Effector memory CD8-positive, alpha-beta T cell (primary cell): Measurements from ENCODE around the gene POC5.
"Not testable (repeated sequence)": the region's sequence is repeated elsewhere in the genome, so short reads cannot be mapped to it uniquely, and the experiment has no call there.

Experiments used
- ATAC-seq: fragments of 150-1000 bp; cut with Tn5 transposase; replicated peaks from 2 replicates; pipeline ENCODE4 v1.10.0; 2021; ENCODE audit warnings: mild to moderate bottlenecking, moderate library complexity
- DNase-seq, 3 experiments: peaks; one replicate each; pipeline ENCODE4 v3.0.0; 2021
- H3K27ac Mint-ChIP-seq, 2 donors: one replicate each; pipeline ENCODE4 v1.8.0; 2022; ENCODE audit warnings: mild to moderate bottlenecking in 2 of 2, mixed read lengths in 2 of 2, moderate library complexity in 2 of 2
- H3K27me3 Mint-ChIP-seq, 2 donors: one replicate each; pipeline ENCODE4 v1.8.0; 2022; ENCODE audit warnings: mixed read lengths in 2 of 2
- H3K36me3 Mint-ChIP-seq: one replicate; pipeline ENCODE4 v1.8.0; 2022; ENCODE audit warnings: mild to moderate bottlenecking, moderate library complexity, mixed read lengths; ENCODE audit not compliant: insufficient read depth
- H3K4me1 Mint-ChIP-seq, 2 donors: one replicate each; pipeline ENCODE4 v1.8.0; 2022; ENCODE audit warnings: low read depth in 2 of 2, mixed read lengths in 2 of 2
- H3K4me3 Mint-ChIP-seq, 2 donors: one replicate each; pipeline ENCODE4 v1.8.0; 2022; ENCODE audit warnings: mild to moderate bottlenecking in 2 of 2, mixed read lengths in 2 of 2, moderate library complexity in 2 of 2
- H3K9me3 Mint-ChIP-seq, 2 donors: one replicate each; pipeline ENCODE4 v1.8.0; 2022; ENCODE audit warnings: mixed read lengths in 2 of 2
- total RNA-seq, 9 experiments: gene quantifications; one replicate each; lab custom pipeline; 2026; lab: John Stamatoyannopoulos, UW

Gene POC5, protein sequence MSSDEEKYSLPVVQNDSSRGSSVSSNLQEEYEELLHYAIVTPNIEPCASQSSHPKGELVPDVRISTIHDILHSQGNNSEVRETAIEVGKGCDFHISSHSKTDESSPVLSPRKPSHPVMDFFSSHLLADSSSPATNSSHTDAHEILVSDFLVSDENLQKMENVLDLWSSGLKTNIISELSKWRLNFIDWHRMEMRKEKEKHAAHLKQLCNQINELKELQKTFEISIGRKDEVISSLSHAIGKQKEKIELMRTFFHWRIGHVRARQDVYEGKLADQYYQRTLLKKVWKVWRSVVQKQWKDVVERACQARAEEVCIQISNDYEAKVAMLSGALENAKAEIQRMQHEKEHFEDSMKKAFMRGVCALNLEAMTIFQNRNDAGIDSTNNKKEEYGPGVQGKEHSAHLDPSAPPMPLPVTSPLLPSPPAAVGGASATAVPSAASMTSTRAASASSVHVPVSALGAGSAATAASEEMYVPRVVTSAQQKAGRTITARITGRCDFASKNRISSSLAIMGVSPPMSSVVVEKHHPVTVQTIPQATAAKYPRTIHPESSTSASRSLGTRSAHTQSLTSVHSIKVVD
- total RNA-seq = 14.8 to 38.3 (median 31.1) reads per million in 9 experiments

DNA sequence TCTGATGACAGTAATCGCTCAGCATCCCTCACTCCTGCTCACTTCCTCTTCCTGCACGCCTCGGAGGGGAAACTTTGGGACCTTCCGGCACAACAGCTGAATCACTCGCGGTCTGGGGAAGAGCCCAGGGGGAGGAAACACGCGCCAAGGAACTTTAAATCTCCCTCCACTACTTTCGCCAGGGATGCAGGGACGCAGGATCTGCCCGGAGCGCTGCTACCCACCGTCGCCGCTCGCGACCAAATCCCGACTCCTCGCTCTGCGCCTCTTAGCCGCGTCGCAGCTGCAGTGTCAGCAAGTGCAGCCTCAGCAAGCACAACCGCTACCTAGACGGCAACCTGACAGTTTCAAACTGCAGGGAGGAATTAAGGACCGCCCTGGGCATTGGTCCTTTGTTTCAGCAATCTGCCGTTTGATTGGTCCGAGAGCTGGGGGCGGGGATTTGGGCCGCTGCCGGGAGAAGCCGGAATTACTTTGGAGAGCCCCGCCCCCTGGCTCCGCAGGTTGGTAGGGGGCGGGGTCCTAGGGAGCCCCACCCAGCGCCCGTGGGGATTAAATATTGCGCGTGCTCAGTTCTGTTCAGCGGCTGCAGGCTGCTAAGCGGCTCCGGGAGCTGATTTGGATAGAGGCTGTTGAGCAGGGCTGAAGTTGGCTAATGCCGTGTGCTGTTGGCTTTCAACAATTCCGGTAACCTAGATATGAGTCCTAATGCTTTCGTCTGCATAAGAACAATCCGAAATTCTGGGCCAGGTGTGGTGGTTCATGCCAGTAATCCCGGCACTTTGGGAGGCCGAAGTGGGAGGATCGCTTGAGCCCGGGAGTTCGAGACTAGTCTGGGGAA, at the start of gene POC5:
Gene POC5, minus strand, starts transcription at position 356 of the 841 bp plus-strand sequence. CDS start 4,500 bp downstream, outside the sequence.
- Mint-ChIP-seq H3K27me3 (no peaks in the 10 kb centered on the region), H3K36me3 (peaks cover 20% of the 10 kb centered on the region), H3K27ac (peak within 1 kb of the TSS; percentile 95 to 97), H3K4me3 (peak within 1 kb of the TSS; percentile 97 to 98), H3K4me1 (peaks cover 27 to 36% of the 10 kb centered on the region in 2 donors), H3K9me3 (no peaks in the 10 kb centered on the region)
- DNase-seq (peak; percentile 98 to 99 (median 99)), ATAC-seq (peak; percentile 92)

- H3K27me3 Mint-ChIP-seq = peaks cover 14 to 21% of the 10 kb centered on the region in 2 donors
- no peak overlapping the region for H3K4me3 Mint-ChIP-seq
- H3K9me3 Mint-ChIP-seq = no peaks in the 10 kb centered on the region
- no peaks in the 10 kb centered on the region for H3K36me3 Mint-ChIP-seq
- DNase-seq = no peak
- ATAC-seq = no peak
- H3K4me1 Mint-ChIP-seq = no peaks in the 10 kb centered on the region
- no peak overlapping the region for H3K27ac Mint-ChIP-seq
Measured at GRCh38 chr5:75758116-75758515, 40.9 kb upstream of the POC5 start.

GRCh38 chr5:75756981-75757380, 39.7 kb upstream of the POC5 start:
- ATAC-seq (no peak), DNase-seq (no peak)
- H3K9me3 Mint-ChIP-seq = no peaks in the 10 kb centered on the region
- H3K27ac Mint-ChIP-seq = no peak overlapping the region
- H3K36me3 Mint-ChIP-seq = no peaks in the 10 kb centered on the region
- H3K4me3 Mint-ChIP-seq = no peak overlapping the region
- no peaks in the 10 kb centered on the region for H3K4me1 Mint-ChIP-seq
- peaks cover 14 to 21% of the 10 kb centered on the region in 2 donors for H3K27me3 Mint-ChIP-seq

DNA sequence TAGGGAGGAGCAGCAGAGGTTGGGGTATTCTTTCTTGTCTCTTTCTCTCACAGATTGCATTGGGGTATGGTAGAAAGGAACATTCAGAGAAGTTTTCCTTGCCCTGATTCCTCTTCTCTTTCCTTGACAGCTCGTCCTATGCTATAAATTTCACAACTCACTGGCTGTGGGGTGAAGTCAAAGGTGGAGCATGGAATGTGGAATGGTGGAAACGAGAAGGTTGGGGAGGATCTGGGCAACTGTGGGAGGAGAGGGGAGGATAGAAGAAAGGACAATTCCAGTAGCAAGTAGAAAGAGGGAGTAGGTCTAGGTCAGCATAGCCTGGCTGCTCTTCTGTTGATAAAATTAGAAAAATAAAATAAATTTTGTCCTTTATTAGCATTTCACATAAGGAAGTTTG, 39.0 kb upstream of the POC5 start:
- Mint-ChIP-seq H3K27me3 (peaks cover 21 to 22% of the 10 kb centered on the region in 2 donors), H3K36me3 (no peaks in the 10 kb centered on the region), H3K4me1 (no peaks in the 10 kb centered on the region), H3K4me3 (no peak overlapping the region), H3K9me3 (no peaks in the 10 kb centered on the region), H3K27ac (no peak overlapping the region)
- no peak for ATAC-seq
- no peak for DNase-seq

DNA sequence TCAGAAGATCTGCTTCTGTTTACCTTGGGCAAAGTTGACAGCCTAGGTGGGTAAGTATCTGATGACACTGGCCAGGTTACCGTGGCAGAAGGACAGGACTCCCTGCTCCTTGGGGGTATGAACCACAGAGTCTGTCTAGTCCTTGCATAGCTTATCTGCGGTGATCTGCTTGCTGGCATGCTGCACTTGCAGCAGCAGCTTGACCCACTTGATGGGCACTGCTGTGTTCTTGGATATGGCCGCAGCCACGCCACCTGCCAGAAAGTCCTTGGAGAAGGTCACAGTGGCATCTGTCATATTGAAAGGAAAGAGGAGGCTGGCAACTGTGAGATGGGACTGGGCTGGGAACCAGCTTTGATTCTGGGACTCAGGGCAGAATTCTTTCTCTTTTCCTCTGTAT, 35.9 kb upstream of the POC5 start:
- Mint-ChIP-seq H3K9me3 (no peaks in the 10 kb centered on the region), H3K27ac (no peak overlapping the region), H3K4me1 (no peaks in the 10 kb centered on the region), H3K36me3 (no peaks in the 10 kb centered on the region), H3K4me3 (no peak overlapping the region), H3K27me3 (peaks cover 27 to 36% of the 10 kb centered on the region in 2 donors)
- no peak for ATAC-seq
- DNase-seq = no peak

- no peaks in the 10 kb centered on the region for H3K4me1 Mint-ChIP-seq
- H3K9me3 Mint-ChIP-seq = no peaks in the 10 kb centered on the region
- no peaks in the 10 kb centered on the region for H3K36me3 Mint-ChIP-seq
- ATAC-seq (no peak), DNase-seq (no peak)
- H3K4me3 Mint-ChIP-seq = no peak overlapping the region
- H3K27ac Mint-ChIP-seq = no peak overlapping the region
- H3K27me3 Mint-ChIP-seq = peaks cover 40 to 47% of the 10 kb centered on the region in 2 donors
Measured at GRCh38 chr5:75744355-75744754, 27.1 kb upstream of the POC5 start.

GRCh38 chr5:75736273-75736672, 19.0 kb upstream of the POC5 start:
- peaks cover 5% of the 10 kb centered on the region for H3K36me3 Mint-ChIP-seq
- no peaks in the 10 kb centered on the region for H3K4me1 Mint-ChIP-seq
- H3K27ac Mint-ChIP-seq = no peak overlapping the region
- no peak overlapping the region for H3K4me3 Mint-ChIP-seq
- H3K9me3 Mint-ChIP-seq = no peaks in the 10 kb centered on the region
- H3K27me3 Mint-ChIP-seq = peaks cover 27 to 32% of the 10 kb centered on the region in 2 donors
- no peak for ATAC-seq
- DNase-seq = no peak

DNA sequence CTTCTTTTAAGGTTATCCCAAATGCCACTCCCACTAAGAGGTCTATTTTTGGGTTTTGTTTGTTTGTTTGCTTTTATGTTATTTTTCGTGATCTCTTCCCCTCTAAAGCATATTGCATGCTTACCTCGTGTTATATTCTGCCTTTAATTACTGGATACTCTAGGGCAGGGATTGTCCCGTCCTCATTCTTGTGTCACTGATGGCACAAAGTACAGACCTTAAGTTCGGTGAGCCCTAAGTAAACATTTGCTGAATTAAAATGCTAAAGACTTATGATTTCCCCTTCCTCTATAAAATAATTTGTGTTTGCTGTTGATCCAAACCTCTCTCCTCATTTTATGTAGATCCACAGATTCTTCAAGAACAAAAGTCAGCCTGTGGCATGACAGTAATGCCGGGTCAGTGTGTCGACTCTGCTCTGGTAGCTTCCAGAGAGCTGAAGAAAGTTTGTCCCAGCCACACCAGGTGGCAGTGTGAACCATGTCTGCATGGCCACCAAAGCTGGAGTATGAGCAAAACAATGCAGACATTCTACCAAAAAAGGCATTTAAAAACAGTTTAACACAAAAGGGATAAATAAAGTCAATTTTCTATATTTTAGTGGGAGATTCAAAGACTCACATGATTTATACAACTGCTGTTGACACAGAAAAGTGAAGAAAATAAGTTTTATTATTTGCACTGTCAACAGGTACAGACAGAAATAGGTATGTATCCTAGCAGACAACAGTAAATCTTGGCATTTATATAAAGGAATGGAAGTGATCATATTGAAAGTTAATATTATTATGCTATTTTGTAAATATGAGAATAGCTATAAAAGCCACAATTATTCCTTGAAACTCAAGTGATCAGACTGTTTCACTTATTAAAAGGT, 17.9 kb upstream of the POC5 start:
- no peak for ATAC-seq

DNA sequence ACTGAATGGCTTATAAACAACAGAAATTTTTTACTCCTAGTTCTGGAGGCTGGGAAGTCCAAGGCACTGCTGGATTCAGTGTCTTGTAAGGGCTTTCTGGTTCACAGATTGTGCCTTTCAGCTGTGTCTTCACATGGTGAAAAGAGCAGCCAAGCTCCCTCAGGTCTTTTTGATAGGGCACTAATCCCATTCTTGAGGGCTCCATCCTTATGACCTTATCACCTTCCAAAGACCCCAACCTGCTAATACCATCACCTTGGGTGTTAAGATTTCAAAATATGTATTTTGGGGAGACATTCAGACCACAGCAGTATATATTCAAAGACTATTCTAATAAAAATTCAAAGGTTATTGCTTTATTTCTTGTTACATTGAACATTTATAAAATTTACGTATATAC, 16.5 kb upstream of the POC5 start:
- no peak overlapping the region for H3K4me3 Mint-ChIP-seq
- ATAC-seq (no peak), DNase-seq (no peak)
- peaks cover 16 to 23% of the 10 kb centered on the region in 2 donors for H3K27me3 Mint-ChIP-seq
- no peaks in the 10 kb centered on the region for H3K4me1 Mint-ChIP-seq
- peaks cover 5% of the 10 kb centered on the region for H3K36me3 Mint-ChIP-seq
- no peaks in the 10 kb centered on the region for H3K9me3 Mint-ChIP-seq
- H3K27ac Mint-ChIP-seq = no peak overlapping the region

More for the DNA sequence above, 17.9 kb upstream of the POC5 start:
- Mint-ChIP-seq H3K27ac (no peak overlapping the region), H3K9me3 (no peaks in the 10 kb centered on the region), H3K27me3 (peaks cover 19 to 23% of the 10 kb centered on the region in 2 donors), H3K4me3 (no peak overlapping the region), H3K36me3 (peaks cover 5% of the 10 kb centered on the region), H3K4me1 (no peaks in the 10 kb centered on the region)
- DNase-seq = no peak

GRCh38 chr5:75731515-75731914, 14.3 kb upstream of the POC5 start:
- not testable (repeated sequence) for H3K27ac Mint-ChIP-seq, H3K4me1 Mint-ChIP-seq, DNase-seq, H3K4me3 Mint-ChIP-seq, H3K36me3 Mint-ChIP-seq, H3K9me3 Mint-ChIP-seq, ATAC-seq
- H3K27me3 Mint-ChIP-seq = peaks cover 20 to 38% of the 10 kb centered on the region in 2 donors

DNA sequence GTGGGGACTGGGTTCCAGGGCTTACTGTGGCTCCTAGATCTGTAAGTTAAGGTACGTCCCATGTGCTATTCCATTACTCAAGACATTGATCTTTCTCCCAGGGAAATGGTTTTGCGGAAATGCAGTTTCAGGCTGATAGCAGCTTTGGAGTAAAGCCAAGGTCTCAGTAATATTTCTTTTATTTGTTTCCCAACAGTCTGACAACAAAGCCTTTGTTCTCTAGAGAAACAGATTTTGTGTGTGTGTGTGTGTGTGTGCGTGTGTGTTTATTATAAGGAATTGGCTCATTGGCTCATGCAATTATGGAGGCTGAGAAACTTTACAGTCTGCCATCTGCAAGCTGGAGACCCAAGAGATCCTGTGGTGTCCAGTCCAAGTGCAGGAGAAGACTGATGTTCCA, 12.1 kb upstream of the POC5 start:
- H3K27me3 Mint-ChIP-seq = peaks cover 24 to 27% of the 10 kb centered on the region in 2 donors
- H3K27ac Mint-ChIP-seq = no peak overlapping the region
- no peaks in the 10 kb centered on the region for H3K9me3 Mint-ChIP-seq
- no peak for DNase-seq
- no peaks in the 10 kb centered on the region for H3K36me3 Mint-ChIP-seq
- no peak overlapping the region for H3K4me3 Mint-ChIP-seq
- H3K4me1 Mint-ChIP-seq = no peaks in the 10 kb centered on the region
- ATAC-seq = no peak

DNA sequence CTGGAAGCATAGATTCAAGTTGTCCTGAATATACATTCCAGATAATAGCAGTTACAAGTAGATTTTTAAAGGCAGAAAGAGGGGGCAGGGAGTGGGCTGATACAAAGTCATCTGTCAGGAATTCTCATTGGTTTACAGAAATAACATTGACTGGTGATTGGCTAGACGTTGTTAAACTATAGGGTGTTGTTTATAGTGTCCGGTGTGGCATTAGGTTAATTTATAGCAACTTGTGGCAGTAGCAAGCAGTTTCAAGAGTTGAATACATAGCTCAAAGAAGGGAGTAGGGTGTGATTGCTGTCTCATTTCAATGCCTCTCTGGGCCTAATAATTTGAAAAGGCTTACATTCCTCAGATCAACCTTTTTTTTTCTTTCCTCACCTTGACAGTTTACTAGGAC, 10.7 kb upstream of the POC5 start:
- no peak for DNase-seq

GRCh38 chr5:75726224-75726623, 9.0 kb upstream of the POC5 start:
- not testable (repeated sequence) for H3K9me3 Mint-ChIP-seq, H3K36me3 Mint-ChIP-seq, H3K4me1 Mint-ChIP-seq, ATAC-seq, DNase-seq, H3K4me3 Mint-ChIP-seq, H3K27ac Mint-ChIP-seq
- H3K27me3 Mint-ChIP-seq = peaks cover 24 to 27% of the 10 kb centered on the region in 2 donors

More for the DNA sequence above, 10.7 kb upstream of the POC5 start:
- H3K27ac Mint-ChIP-seq = no peak overlapping the region
- no peak overlapping the region for H3K4me3 Mint-ChIP-seq
- peaks cover 24 to 27% of the 10 kb centered on the region in 2 donors for H3K27me3 Mint-ChIP-seq
- no peak for ATAC-seq
- no peaks in the 10 kb centered on the region for H3K4me1 Mint-ChIP-seq
- H3K9me3 Mint-ChIP-seq = no peaks in the 10 kb centered on the region
- H3K36me3 Mint-ChIP-seq = no peaks in the 10 kb centered on the region
